Activated CD8-positive, alpha-beta memory T cell treated with anti-CD3 and anti-CD28 coated beads, Interleukin-2, amount 50 U/mL, for 24 hours (primary cell): ENCODE measurements around the gene TDRD7.

Experiments used
- DNase-seq: peaks from one replicate; pipeline ENCODE4 v3.0.0-alpha.2; 2020; ENCODE audit errors: extremely low read depth

The TDRD7 gene

DNA sequence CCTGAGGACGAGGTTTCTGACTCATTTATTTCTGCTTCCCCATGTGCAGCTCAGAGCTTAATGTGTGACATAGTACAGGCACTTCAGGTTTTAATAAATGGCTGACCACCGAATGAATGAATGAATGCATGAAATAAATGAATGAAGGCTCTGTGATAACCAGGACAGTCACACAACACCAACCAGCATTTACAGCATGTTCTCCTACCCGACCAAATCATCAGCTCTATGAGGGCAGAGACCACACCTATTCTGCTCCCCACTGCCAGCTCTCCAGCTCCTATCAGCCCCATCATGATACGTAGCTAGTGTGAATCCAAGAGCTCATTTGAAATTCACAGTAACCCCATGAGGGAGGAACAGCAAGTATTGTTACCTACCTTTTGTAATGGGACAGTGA, 94.4 kb downstream of the TDRD7 start:
- no peak for DNase-seq

DNA sequence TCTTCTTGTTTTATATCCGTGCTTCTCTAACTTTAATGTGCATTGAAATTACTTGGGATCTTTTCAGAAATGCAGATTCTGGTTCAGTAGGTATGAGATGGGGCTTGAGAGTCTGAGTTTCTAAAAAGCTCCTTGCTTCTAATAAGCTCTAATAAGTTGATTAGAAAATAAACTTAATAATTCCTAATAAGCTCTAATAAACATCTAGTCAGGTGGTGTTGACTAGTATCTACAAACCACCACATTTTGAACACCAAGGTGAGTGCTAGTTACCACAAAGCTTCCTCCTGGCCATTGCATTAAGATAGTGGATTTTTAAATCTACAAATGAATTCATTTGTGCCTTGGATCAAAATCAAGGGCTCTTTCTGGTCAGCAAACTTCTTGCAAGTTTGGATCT, 94.9 kb downstream of the TDRD7 start:
- no peak for DNase-seq

DNA sequence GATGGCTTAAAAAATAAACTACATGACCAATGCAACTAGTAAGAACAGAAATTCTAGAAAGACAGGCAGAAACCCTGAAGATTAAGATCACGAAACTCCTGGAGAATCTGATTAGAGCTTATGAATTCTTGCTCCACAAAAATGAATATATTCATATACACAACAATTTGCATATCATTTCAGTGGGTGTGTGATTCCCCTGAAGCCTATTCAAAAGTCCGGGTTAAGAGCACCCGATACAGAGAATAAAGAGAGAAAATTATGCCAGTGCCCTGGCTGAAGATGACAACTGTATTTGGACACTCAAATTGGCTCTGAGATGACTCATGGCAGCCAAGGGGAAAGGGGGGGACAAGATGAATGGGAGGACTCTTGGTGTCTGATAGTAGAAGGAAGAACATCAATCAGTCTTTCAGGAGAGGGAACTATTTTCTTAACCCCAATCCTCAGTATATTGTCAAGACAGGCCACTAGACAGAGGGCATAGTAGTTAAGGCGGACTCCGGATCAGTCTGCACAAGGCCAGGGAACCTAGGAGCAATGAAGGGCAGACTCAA, 95.6 kb downstream of the TDRD7 start:
- DNase-seq: no peak

DNA sequence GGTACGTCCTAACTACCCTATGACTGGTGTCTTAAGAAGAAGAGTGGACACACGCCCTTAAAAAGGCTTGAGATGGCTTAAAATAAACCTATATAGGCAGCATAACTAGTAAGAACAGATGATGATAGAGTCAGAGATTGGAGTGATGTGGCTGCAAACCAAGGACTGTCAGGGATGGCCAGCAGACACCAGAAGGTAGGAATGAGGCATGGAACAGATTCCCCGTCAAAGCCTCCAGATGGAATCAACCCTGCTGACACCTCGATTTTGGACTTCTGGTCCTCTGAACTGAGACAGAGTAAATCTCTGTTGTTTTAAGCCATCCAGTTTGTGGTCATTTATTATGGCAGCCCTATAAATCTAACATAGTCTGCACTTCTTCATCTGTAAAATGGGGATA, 97.0 kb downstream of the TDRD7 start:
- DNase-seq: no peak

DNA sequence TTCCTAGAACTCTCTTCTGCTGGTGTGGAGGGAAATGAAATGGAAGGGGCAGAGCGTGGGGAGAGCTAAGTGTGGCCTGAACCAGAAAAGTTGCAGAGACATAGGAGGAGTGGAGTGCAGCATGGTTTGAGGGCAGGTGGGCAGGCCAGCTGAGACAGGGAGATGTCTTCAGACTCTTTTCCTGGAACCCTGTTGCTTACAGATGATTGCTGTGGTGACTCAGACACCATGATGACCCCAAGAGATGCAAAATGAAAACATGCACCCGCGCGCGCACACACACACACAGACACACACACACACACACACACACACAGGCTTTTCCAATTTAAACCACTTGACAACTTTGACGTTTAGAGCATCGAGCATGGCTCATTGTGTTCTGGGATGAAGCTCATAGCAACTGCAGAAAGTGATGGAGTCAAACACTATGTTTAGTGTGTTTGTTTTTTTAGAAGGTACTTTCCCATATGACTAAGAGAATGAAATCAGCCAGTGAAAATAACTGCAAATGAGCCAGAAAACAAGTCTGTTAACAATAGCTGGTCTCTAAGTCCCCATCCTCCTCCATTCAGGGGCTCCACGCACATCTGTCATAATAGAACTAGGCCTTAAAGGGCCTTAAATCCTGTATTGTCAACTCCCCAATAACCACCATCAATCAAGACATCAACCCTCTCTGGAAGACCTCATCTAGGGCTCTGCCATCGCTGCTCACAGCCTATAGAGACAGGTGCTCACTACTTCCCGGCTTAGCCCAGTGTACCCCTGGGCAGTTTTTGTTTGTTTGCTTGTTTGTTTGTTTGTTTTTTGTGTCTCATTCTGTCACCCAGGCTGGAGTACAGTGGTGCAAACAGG, 99.1 kb downstream of the TDRD7 start:
- DNase-seq: no peak

DNA sequence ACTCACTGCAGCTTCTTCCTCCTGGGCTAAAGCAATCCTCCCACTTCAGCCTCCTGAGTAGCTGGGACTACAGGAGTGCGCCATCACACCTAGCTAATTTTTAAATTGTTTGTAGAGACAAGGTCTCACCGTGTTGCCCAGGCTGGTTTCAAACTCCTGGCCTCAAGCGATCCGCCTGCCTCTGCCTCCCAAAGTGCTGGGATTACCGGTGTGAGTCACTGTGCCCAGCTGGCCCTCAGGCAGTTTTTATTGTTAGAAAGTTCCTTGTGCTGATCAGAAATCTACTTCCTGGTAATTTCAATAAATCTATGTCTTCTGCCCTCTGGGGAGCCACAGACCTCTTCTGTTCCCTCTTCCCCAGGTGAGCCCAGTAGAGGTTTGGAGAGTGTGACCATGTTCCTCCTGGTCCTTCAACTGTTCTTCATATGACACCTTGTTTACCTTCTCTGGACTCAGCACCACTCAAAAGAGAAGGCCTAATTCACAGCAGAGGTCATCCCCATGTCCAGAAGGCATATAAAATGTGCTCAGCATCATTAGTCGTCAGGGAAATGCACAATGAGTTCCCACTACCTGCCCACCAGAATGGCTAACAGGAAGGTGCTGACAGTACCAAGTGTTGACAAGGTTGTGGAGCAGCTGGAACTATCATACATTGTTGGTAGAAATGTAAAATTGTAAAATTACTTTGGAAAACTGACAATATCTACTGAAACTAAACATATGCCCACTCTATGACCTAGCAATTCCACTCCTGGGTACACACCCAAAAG, 99.9 kb downstream of the TDRD7 start:
- DNase-seq: no peak

DNA sequence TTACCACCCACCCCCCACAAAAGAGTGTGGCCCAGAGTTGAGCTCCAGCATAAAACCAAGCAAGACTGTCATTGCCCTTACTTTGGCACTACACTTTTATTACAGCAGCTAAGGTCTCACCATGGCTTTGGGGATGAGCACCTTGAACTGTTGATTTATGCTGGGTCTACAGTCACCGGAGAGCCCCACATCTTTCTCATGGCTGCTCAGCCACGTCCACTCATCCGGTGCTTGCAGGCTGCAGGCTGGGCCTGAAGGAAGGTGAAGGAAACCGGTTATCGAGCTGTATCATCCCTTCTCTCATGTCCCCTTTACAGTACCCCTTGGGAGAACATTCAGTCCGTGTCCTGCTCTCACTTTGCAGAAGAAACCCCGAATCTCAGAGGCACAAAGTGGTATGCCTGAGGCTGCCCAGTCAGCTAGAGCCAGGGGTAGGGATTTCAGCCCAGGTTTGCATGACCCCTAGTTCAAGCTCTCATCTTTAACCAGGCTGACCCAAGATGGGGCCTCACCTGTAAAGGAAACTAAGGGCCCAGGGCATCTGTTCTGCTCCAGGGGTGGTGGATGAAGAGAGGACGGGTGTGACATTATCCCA, 101.2 kb downstream of the TDRD7 start:
- no peak for DNase-seq

DNA sequence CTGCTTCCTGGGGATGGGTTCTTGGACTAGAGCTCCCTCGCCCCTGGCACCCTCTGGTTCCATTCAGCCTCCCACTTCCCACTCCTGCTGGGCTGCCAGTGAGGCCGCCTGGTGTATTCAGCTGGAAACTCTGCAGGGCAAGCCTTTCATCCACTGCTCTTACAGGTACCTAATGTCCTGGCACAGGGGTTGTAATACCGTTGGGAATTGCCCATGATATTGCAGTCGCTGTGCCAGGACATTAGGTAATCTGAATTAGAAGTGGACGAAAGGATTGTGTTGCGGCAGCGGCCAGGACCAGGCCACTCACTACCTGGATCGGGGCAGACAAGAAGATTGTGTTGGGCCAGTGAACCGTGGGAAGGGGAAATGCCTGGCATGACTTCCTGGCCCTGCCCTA, 102.6 kb downstream of the TDRD7 start:
- no peak for DNase-seq

DNA sequence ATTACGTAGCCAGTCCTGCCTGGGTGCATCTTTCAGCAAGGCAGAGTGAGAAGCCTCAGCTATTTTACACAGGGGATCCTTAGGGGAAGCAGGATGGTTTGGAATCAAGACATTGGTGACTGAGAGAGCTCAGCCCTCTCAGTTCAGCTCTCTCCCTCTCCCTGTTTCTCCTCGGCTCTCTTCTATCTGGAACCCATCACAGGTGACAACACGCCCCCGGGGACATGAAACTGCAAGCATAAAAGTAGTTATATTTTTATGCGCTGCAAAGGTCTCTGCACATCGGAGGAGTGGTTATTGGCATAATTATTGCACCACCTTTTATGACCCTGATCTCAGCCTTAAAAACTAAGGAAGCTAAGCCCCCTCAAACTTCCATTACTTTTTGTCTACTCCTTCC, 103.8 kb downstream of the TDRD7 start:
- no peak for DNase-seq

DNA sequence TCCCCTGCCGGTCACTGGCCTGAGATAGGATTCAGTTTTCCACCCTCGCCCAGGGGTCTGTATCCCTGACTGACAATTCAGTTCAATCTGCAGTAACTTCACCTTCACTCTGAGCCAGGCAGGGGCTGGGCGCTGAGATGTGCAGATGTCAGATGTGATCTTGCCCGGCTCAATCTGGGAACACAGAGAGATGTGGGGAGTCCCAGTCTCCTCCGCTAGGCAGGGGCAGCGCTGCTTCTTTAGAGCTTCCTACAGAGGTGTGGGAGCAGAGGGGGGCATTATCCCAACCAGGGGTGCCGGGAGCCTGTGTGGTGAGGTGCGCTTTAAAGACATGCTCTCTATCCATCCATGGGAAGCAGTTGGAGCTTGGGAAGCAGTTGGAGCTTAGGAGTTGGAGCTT, 104.2 kb downstream of the TDRD7 start:
- no peak for DNase-seq

DNA sequence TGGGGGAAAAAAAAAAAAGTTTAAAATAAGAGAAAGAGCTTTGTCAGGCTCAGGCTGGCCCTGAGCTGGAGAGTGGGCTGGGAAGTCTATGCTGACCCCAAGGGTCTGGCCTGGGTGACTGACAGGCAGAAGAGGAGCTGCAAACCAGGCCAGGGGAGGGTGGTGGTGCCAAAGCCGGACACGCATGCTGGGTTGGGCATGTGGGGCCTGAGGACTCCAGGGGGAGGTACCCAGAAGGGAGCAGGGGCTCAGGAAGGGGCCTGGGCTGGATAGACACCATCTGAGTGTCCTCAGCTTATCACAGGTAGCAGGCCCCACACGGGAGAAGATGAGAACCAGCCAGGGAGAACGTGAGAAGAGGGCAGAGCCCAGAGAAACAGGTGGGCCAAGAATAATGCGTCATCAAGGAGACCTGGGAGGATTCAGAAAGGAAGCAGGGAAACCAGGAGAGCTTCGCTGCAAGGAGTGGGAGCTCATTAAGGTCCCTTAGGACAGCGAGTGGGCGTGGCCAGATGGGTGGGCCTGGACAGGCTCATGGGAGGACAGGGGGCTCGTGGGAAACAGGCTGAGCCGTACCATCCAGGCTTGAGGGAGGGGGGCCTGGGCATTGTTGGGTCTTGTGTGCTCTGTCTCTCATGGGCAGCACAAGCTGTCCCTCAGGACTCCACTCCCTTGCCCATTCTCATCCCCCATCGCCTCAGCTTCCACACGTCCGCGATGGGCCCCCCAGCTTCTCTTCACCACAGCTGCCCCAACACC, 105.6 kb downstream of the TDRD7 start:
- DNase-seq: no peak

DNA sequence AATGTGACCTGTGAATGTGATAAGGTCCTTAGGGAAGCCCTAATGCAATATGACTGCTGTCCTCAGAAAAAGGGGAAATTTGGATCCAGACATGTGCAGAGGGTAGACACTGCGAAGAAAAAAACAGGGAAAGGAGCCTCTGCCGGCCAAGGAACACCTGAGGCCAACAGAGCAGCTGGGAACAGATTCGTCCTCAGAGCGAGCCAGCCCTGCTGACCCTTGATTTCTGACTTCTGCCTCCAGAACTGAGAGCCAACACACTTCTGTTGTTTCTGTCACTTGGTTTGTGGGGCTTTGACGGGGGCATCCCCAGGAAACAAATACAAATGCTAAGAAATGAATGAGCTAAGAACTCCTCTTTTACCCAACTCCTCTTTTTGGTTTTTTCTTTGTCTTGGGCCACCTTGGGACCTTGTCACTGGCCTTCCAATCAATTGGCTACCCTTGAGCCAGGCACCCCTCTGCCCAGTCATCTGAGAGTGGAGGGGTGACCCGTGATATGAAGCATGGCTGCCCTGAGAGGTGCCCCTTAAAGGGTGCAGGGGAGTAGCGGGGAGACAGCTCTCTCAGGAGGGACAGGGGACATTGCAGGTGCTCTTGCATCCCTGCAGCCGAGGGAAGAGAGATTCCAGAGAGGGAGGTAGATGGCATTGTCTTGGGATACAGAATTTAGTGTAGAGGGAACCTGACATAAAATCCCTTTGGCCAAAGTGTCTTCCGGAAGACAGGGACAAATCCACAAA, 106.4 kb downstream of the TDRD7 start:
- DNase-seq: no peak

DNA sequence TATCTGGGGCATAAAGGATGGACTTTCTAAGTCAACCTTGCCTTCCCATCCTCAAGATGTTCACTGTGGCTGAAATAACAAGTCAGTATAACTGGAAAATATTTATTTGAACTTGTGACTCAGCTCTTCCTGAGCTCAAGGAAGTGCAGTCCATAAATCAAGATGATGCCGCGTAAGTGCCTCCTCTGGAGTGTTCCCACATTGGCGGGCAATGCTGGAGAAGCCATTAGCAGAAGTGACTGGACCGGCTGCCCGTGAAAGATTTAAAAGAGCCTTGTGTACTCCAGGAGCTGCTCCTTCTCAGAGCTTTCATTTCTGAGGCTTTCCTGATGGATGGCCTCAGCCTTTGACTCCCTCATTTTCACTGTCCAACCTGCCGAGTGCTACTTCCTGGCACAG, 107.0 kb downstream of the TDRD7 start:
- no peak for DNase-seq

DNA sequence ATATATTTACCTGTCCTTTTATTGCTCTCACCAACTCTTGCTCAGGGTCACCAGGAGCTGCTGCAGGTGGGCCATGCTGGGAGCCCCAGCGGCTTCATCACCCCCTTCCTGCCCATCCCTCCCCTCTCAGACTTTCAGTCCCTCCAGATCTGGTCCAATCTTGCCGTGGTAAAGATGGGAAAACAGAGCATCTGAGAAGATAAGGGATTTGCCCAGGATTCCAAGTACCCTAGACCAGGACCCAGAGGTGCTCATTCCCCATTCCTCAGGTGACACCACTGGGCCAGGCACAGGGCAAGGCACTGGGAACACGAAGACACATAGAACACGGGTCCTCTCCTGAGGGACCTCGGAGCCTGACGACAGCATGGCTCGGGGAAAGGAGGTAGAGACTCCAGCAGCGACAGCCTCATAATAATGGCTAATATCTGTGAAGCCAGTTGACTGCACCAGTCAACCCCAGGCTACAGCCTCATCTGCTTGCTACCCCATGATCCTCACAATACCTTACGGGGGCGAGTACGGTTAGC, 107.6 kb downstream of the TDRD7 start:
- no peak for DNase-seq

DNA sequence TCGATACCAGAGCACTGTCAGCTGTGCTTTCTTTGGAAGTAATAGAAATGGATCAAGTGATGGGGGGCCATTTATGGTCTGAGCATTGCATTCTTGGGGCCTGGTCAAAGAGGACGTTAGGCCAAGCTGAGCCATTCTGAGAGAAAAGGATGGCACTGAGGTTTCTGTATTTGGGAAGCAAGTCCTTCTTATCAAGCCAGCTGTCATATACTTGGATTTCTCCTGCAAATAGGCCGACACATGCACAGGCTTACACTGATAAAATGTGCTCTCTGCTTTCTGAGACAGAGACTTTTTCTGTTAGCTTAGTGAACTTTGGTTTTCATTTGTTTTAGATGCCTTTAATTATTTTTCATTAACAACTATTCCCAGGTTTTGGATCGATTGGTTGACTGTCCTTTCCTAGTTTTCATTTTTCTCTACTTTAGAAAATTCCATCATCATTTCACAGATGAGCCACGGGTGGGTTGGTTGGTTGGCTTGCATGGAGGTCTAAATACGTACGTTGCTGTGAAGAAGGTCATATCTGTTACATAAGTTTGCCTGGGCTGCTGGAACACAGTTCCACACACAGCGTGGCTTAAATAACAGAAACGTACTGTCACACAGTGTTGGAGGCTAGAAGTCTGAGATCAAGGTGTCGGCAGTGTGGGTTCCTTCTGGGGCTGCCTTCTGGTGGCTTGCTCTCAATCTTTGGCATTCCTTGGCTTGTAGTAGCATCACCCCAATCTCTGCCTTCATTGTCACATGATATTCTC, 109.9 kb downstream of the TDRD7 start:
- no peak for DNase-seq

DNA sequence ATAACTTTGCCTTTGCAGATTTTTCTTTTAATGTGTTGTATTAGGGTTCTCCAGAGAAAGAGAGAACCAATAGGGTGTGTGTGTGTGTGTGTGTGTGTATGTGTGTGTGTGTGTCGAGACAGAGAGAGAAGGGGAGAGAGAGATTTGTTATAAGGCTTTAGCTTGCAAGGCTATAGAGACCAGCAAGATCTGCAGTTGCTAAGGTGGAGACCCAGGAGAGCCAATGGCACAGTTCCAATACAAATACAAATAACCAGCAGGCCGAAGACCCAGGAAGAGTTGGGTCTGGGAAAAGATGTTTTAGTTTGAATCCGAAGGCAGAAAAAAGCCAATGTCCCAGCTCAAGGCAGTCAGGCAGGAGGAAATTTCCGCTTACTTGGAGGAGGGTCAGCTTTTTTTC, 112.5 kb downstream of the TDRD7 start:
- no peak for DNase-seq

DNA sequence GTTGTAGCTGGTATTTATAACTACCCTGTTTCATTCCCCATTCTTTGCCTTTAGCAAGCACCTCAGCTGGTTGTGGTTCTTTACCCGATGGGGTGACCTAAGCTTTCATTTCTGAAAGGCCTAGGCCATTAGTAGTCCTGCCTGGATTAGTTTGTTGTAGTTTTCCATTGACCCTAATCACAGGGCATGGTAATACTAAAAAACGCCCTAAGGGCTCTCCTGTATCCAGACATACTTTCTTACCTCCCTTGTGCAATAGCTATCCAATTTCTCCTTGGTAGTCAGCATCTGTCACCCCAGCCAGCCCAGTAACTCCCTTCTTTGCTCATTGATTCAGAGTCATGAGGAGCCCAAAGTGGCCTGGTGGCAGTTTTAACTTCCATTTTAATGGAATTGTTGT, 113.6 kb downstream of the TDRD7 start:
- DNase-seq: no peak

DNA sequence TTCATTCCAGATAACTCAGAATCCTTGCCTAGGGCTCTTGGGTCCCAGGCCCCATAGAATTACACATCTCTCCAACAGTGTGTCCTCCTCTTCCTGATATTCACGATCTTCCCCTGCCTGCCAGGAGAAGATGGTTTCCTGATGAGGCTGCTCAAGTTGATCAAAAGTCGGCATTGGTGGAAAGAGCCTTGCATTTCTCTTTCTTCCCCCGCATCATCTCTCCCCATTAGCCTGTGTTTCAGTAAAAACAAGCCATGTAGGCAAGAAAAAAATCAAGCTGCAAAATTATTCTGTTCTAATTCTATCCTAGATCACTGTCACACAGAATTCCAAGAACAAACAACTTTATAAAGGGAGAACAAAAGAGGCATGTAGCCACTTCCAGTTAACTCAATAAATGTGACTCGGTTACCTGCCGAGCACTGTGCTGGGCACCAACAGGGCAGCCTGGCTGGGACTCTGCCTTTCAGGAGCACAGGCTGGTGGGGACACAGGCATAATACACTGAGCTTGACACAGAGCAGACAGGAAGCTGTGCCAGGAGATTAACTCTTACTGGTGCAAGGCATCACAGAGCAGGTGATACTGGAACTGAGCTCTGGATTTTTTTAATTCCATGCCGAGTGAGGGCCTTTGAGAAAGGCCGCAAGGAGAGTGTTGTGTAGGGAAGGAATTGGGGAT, 115.1 kb downstream of the TDRD7 start:
- no peak for DNase-seq
